NB4 (cell line): ENCODE results near the gene SPSB1.

Experiments used
- DNase-seq: peaks from one replicate; pipeline ENCODE4 v3.0.0; 2010; ENCODE audit warnings: low read depth
- H3K4me3 ChIP-seq: one replicate; pipeline ENCODE4 v1.5.1; 2011; ENCODE audit warnings: mild to moderate bottlenecking, low read depth, low read length, moderate library complexity
- MAX ChIP-seq: IDR thresholded peaks from 2 replicates; pipeline ENCODE4 v1.6.1; 2011; ENCODE audit warnings: low read depth, low read length
- MYC ChIP-seq: IDR thresholded peaks from 2 replicates; pipeline ENCODE4 v1.6.1; 2011; ENCODE audit warnings: low read depth, low read length
- POLR2A ChIP-seq: IDR thresholded peaks from 2 replicates; pipeline ENCODE4 v1.6.1; 2011; ENCODE audit warnings: mild to moderate bottlenecking; ENCODE audit not compliant: insufficient read length; ENCODE audit errors: extremely low read depth
- TF ChIP-seq, protein P1 (sequence below): IDR thresholded peaks from one replicate; pipeline ENCODE4 v1.5.1; 2012; ENCODE audit warnings: low read depth, low read length

Gene SPSB1

DNA sequence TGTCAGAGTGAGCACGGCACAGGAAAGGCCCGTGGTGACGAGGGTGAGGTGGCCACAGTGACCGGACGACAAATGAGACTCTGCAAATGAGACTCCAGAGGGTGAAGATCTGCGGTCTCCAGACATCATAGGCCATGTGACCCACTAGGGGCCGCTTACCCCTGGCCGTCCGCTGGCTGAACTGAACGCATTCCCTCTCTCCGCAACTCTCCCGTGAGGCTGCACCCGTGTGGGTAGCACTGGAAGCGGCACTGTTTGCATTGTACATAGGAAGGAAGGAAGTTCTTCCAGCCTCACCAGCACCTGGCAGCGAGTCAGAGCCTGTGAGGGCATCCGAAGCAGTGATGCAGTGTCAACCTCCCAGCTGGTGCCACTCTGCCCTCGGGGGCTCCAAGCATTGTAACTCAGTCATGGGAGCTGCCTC is 23.6 kb upstream of the SPSB1 start:
- no peak overlapping the region for H3K4me3 ChIP-seq
- no peak for DNase-seq
- TF ChIP-seq MYC (no peak), MAX (no peak)

DNA sequence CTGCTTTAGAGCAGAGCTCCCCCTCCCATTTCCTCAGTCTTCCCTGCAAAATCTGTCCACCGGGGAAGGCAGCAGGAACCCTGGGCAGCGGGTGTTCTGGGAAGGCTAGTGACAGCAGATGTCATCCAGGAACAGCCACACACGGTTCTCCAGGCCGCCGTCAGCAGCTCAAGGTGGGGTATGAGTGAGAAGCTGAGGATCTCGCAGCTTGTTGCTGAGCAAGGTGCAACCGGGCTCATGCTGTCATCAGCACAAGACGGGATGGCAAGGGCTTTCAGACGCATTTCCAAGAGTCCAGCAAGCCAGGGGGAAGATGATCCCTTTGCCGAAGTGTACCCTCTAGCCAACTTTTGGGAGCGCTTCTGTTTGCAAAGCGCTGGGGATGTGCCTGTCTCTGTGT is 23.0 kb upstream of the SPSB1 start:
- TF ChIP-seq POLR2A (no peak), MYC (no peak), MAX (no peak)
- TF ChIP-seq, protein P1, sequence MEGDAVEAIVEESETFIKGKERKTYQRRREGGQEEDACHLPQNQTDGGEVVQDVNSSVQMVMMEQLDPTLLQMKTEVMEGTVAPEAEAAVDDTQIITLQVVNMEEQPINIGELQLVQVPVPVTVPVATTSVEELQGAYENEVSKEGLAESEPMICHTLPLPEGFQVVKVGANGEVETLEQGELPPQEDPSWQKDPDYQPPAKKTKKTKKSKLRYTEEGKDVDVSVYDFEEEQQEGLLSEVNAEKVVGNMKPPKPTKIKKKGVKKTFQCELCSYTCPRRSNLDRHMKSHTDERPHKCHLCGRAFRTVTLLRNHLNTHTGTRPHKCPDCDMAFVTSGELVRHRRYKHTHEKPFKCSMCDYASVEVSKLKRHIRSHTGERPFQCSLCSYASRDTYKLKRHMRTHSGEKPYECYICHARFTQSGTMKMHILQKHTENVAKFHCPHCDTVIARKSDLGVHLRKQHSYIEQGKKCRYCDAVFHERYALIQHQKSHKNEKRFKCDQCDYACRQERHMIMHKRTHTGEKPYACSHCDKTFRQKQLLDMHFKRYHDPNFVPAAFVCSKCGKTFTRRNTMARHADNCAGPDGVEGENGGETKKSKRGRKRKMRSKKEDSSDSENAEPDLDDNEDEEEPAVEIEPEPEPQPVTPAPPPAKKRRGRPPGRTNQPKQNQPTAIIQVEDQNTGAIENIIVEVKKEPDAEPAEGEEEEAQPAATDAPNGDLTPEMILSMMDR = no peak
- no peak overlapping the region for H3K4me3 ChIP-seq
- DNase-seq = no peak

- H3K4me3 ChIP-seq = no peak overlapping the region
- TF ChIP-seq, protein P1 = no peak
- TF ChIP-seq POLR2A (no peak), MAX (no peak), MYC (no peak)
- no peak for DNase-seq
These were observed 22.3 kb upstream of the SPSB1 start for GRCh38 chr1:9270290-9270883.

- no peak for DNase-seq
- no peak for TF ChIP-seq POLR2A
- no peak overlapping the region for H3K4me3 ChIP-seq
These were observed 21.4 kb upstream of the SPSB1 start for GRCh38 chr1:9271283-9271682.

GRCh38 chr1:9271861-9272595 is 20.7 kb upstream of the SPSB1 start:
- TF ChIP-seq, protein P1 = no peak
- no peak for TF ChIP-seq MAX
- no peak for TF ChIP-seq POLR2A
- TF ChIP-seq MYC = no peak
- H3K4me3 ChIP-seq = no peak overlapping the region
- DNase-seq = no peak

DNA sequence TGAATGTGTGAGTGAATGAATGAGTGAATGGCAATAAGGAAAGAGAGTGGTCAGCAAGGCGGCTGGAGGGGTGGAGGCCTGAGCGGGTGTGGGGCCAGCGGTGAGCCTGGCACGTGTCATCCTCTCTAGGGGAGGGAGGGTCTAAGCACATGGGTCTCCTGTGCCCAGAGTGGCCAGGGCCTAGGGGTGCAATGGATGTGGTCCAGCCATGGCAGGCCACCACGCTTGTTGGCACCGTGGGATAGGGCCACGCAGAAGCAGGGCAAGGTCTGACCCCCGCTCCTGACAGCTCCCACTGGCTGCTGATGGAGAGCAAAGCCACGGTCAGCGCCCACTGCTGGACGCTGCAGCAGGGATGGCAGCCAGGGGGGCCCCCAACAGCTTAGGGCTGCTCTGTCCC is 19.5 kb upstream of the SPSB1 start:
- TF ChIP-seq POLR2A (no peak), MAX (no peak), MYC (no peak)
- TF ChIP-seq, protein P1 = no peak
- no peak for DNase-seq
- H3K4me3 ChIP-seq = no peak overlapping the region
